GM18498 (cell line): ENCODE data around the gene XPR1.
"Not testable (repeated sequence)": the region's sequence is repeated elsewhere in the genome, so short reads cannot be mapped to it uniquely, and the experiment has no call there.

ENCODE experiments used
- ATAC-seq: cut with Tn5 transposase; IDR thresholded peaks from one replicate; pipeline ENCODE4 v1.9.1; 2021; ENCODE audit warnings: mild to moderate bottlenecking, moderate library complexity; ENCODE audit not compliant: unreplicated experiment

The XPR1 gene

GRCh38 chr1:180831507-180831906 is 199.7 kb downstream of the XPR1 start:
- ATAC-seq, result not testable (repeated sequence)

- not testable (repeated sequence) for ATAC-seq
Observed at GRCh38 chr1:180833180-180833579, 201.4 kb downstream of the XPR1 start.

- ATAC-seq, result no peak
Observed at GRCh38 chr1:180836449-180836848, 204.6 kb downstream of the XPR1 start.

GRCh38 chr1:180837020-180837419 is 205.2 kb downstream of the XPR1 start:
- ATAC-seq, result no peak

GRCh38 chr1:180838535-180838934 is 206.7 kb downstream of the XPR1 start:
- no peak for ATAC-seq

- ATAC-seq, result no peak
Observed at GRCh38 chr1:180839547-180839946, 207.7 kb downstream of the XPR1 start.

GRCh38 chr1:180841415-180841814 is 209.6 kb downstream of the XPR1 start:
- no peak for ATAC-seq

GRCh38 chr1:180842052-180842451 is 210.2 kb downstream of the XPR1 start:
- no peak for ATAC-seq

- ATAC-seq, result no peak
Observed at GRCh38 chr1:180842491-180843275, 210.9 kb downstream of the XPR1 start.

- no peak for ATAC-seq
Observed at GRCh38 chr1:180845352-180845751, 213.5 kb downstream of the XPR1 start.

GRCh38 chr1:180848191-180848590 is 216.4 kb downstream of the XPR1 start:
- no peak for ATAC-seq

GRCh38 chr1:180849031-180849775 is 217.4 kb downstream of the XPR1 start:
- ATAC-seq, result peak; percentile 79

GRCh38 chr1:180851995-180852887 is 220.4 kb downstream of the XPR1 start:
- ATAC-seq, result no peak

- ATAC-seq, result no peak
Observed at GRCh38 chr1:180854001-180854400, 222.2 kb downstream of the XPR1 start.

- no peak for ATAC-seq
Observed at GRCh38 chr1:180854456-180854855, 222.6 kb downstream of the XPR1 start.

GRCh38 chr1:180857947-180858725 is 226.3 kb downstream of the XPR1 start:
- ATAC-seq, result not testable (repeated sequence)

GRCh38 chr1:180859306-180859705 is 227.5 kb downstream of the XPR1 start:
- no peak for ATAC-seq

- ATAC-seq, result no peak
Observed at GRCh38 chr1:180860535-180860934, 228.7 kb downstream of the XPR1 start.

GRCh38 chr1:180862305-180862704 is 230.5 kb downstream of the XPR1 start:
- ATAC-seq, result no peak

- ATAC-seq, result no peak
Observed at GRCh38 chr1:180863158-180863775, 231.4 kb downstream of the XPR1 start.
